BJ (cell line): Measurements from ENCODE around the gene BCL2L1. TPM values are rescaled to one million over a fixed set of nuclear protein-coding genes. Genes with fewer than 3 reads are reported as not detected.

Source experiments
- CTCF ChIA-PET: fragments of 350-600 bp; formaldehyde crosslinking; extraction: SDS; loops from one replicate; lab custom pipeline; 2021; ENCODE audit warnings: antibody characterized with exemption, inconsistent platforms; lab: Yijun Ruan, JAX
- POLR2A ChIA-PET: fragments of 300-600 bp; sonication (Branson Sonifier 250); formaldehyde crosslinking; extraction: SDS; loops from one replicate; lab custom pipeline; 2021; ENCODE audit warnings: antibody characterized with exemption; lab: Charles Lee
- DNase-seq: peaks from one replicate; pipeline ENCODE4 v3.0.0-alpha.2; 2011; ENCODE audit warnings: low read depth
- H3K27me3 ChIP-seq: 2 replicates; pipeline ENCODE4 v1.6.0; 2011; ENCODE audit warnings: low read length; ENCODE audit not compliant: control insufficient read depth, insufficient read depth
- H3K36me3 ChIP-seq: 2 replicates; pipeline ENCODE4 v1.5.1; 2011; ENCODE audit warnings: low read length; ENCODE audit not compliant: control insufficient read depth, insufficient read depth
- H3K4me3 ChIP-seq: 2 replicates; pipeline ENCODE4 v1.5.1; 2011; ENCODE audit warnings: low read depth, mild to moderate bottlenecking, control low read depth, low read length
- polyA plus RNA-seq: library from polyadenylated mRNA; depleted of rRNA; stranded (reverse); fragments of >200 nt; gene quantifications from 2 replicates; pipeline ENCODE4 v1.2.3, GENCODE V29; 2011
- TF ChIP-seq, protein P1 (sequence below): IDR thresholded peaks from 2 replicates; pipeline ENCODE4 v1.5.1; 2011; ENCODE audit warnings: low read depth, mild to moderate bottlenecking, control low read depth, inconsistent platforms, low read length, moderate library complexity; ENCODE audit not compliant: insufficient read depth

Gene BCL2L1
- polyA plus RNA-seq, 1 experiment = 90.7 TPM

GRCh38 chr20:31663524-31663837 lies 59.2 kb downstream of the BCL2L1 start:
- Histone ChIP-seq H3K36me3 (peaks cover 12% of the 10 kb centered on the region), H3K27me3 (no peaks in the 10 kb centered on the region), H3K4me3 (no peak overlapping the region)
- POLR2A ChIA-PET = interaction anchor here (0.6 kb wide), 1 partner anchor 11 kb away, joined by 5 read pairs; no protein-coding TSS in a partner anchor
- TF ChIP-seq, protein P1, sequence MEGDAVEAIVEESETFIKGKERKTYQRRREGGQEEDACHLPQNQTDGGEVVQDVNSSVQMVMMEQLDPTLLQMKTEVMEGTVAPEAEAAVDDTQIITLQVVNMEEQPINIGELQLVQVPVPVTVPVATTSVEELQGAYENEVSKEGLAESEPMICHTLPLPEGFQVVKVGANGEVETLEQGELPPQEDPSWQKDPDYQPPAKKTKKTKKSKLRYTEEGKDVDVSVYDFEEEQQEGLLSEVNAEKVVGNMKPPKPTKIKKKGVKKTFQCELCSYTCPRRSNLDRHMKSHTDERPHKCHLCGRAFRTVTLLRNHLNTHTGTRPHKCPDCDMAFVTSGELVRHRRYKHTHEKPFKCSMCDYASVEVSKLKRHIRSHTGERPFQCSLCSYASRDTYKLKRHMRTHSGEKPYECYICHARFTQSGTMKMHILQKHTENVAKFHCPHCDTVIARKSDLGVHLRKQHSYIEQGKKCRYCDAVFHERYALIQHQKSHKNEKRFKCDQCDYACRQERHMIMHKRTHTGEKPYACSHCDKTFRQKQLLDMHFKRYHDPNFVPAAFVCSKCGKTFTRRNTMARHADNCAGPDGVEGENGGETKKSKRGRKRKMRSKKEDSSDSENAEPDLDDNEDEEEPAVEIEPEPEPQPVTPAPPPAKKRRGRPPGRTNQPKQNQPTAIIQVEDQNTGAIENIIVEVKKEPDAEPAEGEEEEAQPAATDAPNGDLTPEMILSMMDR = no peak
- CTCF ChIA-PET = interaction anchor here (1.2 to 10.1 kb wide), 5 partner anchors 11 to 57 kb away, joined by 3 to 287 read pairs (median 9); partner anchors contain the start of gene BCL2L1
- no peak for DNase-seq

GRCh38 chr20:31662372-31662854 lies 60.3 kb downstream of the BCL2L1 start:
- H3K4me3 ChIP-seq = no peak overlapping the region
- TF ChIP-seq, protein P1 = no peak
- no peak for DNase-seq
- peaks cover 12% of the 10 kb centered on the region for H3K36me3 ChIP-seq
- H3K27me3 ChIP-seq = no peaks in the 10 kb centered on the region
- ChIA-PET CTCF (interaction anchor here (0.6 to 10.1 kb wide), 22 partner anchors 11 to 1715 kb away, joined by 3 to 287 read pairs (median 8); partner anchors contain the start of gene BCL2L1), POLR2A (interaction anchor here (2.1 kb wide), 1 partner anchor 62 kb away, joined by 8 read pairs; no protein-coding TSS in a partner anchor)

DNA sequence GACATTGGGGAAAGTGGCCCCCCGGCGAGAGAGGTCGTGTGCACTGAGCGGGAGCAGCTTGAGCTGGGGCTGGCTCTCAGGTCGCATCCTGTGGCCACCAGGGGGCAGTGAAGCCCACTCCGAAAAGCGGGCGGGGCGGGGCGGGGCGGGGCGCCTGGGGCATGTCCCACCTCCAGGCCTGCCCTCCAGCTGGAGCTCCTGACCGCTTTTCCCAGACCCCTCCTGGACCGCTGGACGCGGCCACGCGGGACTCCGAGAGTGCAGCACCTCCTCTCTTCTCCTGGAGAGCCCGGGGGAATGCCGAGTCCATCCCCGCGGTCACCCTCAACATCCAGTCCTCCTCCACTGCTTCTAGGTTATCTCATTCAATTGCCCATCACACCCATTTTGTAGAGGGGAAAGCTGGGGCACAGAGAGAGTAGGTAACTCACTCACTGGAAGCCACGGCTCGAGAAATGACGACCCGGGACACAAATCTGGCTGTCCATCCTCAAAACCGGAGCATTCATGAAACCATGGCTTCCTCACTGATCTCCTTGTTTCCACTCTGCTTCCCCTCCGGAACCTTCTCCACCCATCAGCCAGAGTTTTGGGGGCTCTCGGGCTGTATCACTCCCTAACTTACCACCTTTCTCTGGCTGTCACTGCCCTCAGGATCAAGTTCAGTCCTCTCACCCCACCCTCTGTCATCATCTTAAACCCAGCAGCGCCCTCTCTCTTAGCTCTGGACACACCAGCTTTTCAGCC lies 60.9 kb downstream of the BCL2L1 start:
- peak overlapping the region; percentile 23 for H3K4me3 ChIP-seq
- H3K36me3 ChIP-seq = peaks cover 12% of the 10 kb centered on the region
- DNase-seq = no peak
- POLR2A ChIA-PET = interaction anchor here (2.1 kb wide), 1 partner anchor 62 kb away, joined by 8 read pairs; no protein-coding TSS in a partner anchor
- TF ChIP-seq, protein P1 = peak; percentile 86
- H3K27me3 ChIP-seq = no peaks in the 10 kb centered on the region
- CTCF ChIA-PET = interaction anchor here (0.8 to 10.1 kb wide), 31 partner anchors 8 to 161 kb away, joined by 3 to 287 read pairs (median 6); partner anchors contain the start of genes BCL2L1 and TPX2

GRCh38 chr20:31654534-31654933 lies 68.1 kb downstream of the BCL2L1 start:
- Histone ChIP-seq H3K4me3 (no peak overlapping the region), H3K27me3 (no peaks in the 10 kb centered on the region), H3K36me3 (no peaks in the 10 kb centered on the region)
- POLR2A ChIA-PET = no interaction called here
- CTCF ChIA-PET = interaction anchor here (1.0 to 5.9 kb wide), 3 partner anchors 21 to 70 kb away, joined by 3 to 33 read pairs (median 8); no protein-coding TSS in a partner anchor
- TF ChIP-seq, protein P1 = no peak
- DNase-seq = no peak

- H3K4me3 ChIP-seq = no peak overlapping the region
- POLR2A ChIA-PET = no interaction called here
- no peaks in the 10 kb centered on the region for H3K27me3 ChIP-seq
- DNase-seq = no peak
- CTCF ChIA-PET = interaction anchor here (0.8 to 5.9 kb wide), 4 partner anchors 8 to 70 kb away, joined by 3 to 33 read pairs (median 8); no protein-coding TSS in a partner anchor
- no peaks in the 10 kb centered on the region for H3K36me3 ChIP-seq
- TF ChIP-seq, protein P1 = no peak
Observed at GRCh38 chr20:31653561-31653960, 69.1 kb downstream of the BCL2L1 start.
